ENCODE measurements around the gene RNF187. TPM values are rescaled to one million over a fixed set of nuclear protein-coding genes. Genes with fewer than 3 reads are reported as not detected.

RNF187 gene
- total and polyA plus RNA-seq, 8 donors, result 8.9 to 44.6 (median 27.8) TPM

- TF ChIP-seq POLR2AphosphoS5 (IDR thresholded peaks at IDR 0.05) (no peak), CTCF (IDR thresholded peaks at IDR 0.05) (no peak), POLR2A (IDR thresholded peaks at IDR 0.05) (no peak), EP300 (IDR thresholded peaks at IDR 0.05) (no peak)
- 62 to 68% (median 64%) methylated on average over 6 of the region's 6 CpGs for WGBS, 5 donors
- Histone ChIP-seq H3K27me3 (peaks cover 0 to 61% (median 22%) of the 10 kb centered on the region in 3 donors), H3K9me3 (no peaks in the 10 kb centered on the region), H3K27ac (peak overlapping the region in 3 of 5 donors; percentile 84 to 89 (median 86)), H3K36me3 (no peaks in the 10 kb centered on the region), H3K4me3 (peak overlapping the region; percentile 42 to 52 (median 48)), H3K4me1 (peaks cover 0 to 36% (median 31%) of the 10 kb centered on the region in 4 donors)
- intact Hi-C loops (cut with DNase I; ENCODE audit: low total_unique reads), result no loop called here
- DNase-seq, result no peak
Observed at GRCh38 chr1:228456252-228457016, 30.7 kb upstream of the RNF187 start.

GRCh38 chr1:228457017-228457395, 30.2 kb upstream of the RNF187 start:
- TF ChIP-seq POLR2A (IDR thresholded peaks at IDR 0.05) (no peak), CTCF (IDR thresholded peaks at IDR 0.05) (no peak), EP300 (IDR thresholded peaks at IDR 0.05) (no peak), POLR2AphosphoS5 (IDR thresholded peaks at IDR 0.05) (no peak)
- Histone ChIP-seq H3K4me3 (peak overlapping the region; percentile 42 to 52 (median 48)), H3K36me3 (no peaks in the 10 kb centered on the region), H3K9me3 (no peaks in the 10 kb centered on the region), H3K27ac (peak overlapping the region; percentile 68 to 89 (median 84)), H3K27me3 (peaks cover 0 to 67% (median 24%) of the 10 kb centered on the region in 3 donors), H3K4me1 (peaks cover 0 to 36% (median 31%) of the 10 kb centered on the region in 4 donors)
- intact Hi-C loops (cut with DNase I; ENCODE audit: low total_unique reads), result no loop called here
- no peak for DNase-seq
- WGBS, 5 donors, result 13 to 21% (median 17%) methylated on average over 13 of the region's 13 CpGs

- TF ChIP-seq POLR2AphosphoS5 (IDR thresholded peaks at IDR 0.05) (peak in 2 of 3 donors; percentile 70 to 90), CTCF (IDR thresholded peaks at IDR 0.05) (peak in 3 of 7 experiments; percentile 13 to 18 (median 16)), EP300 (IDR thresholded peaks at IDR 0.05) (no peak)
- WGBS, 5 donors, result 1 to 4% (median 2%) methylated on average over 30 to 74 of the region's 74 CpGs
- Histone ChIP-seq H3K27me3 (peaks cover 0 to 73% (median 28%) of the 10 kb centered on the region in 3 donors), H3K4me1 (peaks cover 0 to 36% (median 31%) of the 10 kb centered on the region in 4 donors), H3K4me3 (peak overlapping the region; percentile 42 to 52 (median 48)), H3K9me3 (no peaks in the 10 kb centered on the region), H3K36me3 (no peaks in the 10 kb centered on the region), H3K27ac (peak overlapping the region; percentile 70 to 89 (median 84))
- DNase-seq, result peak; percentile 81 to 99
- intact Hi-C loops (cut with DNase I; ENCODE audit: low total_unique reads), result no loop called here
Observed at GRCh38 chr1:228457396-228458176, 29.6 kb upstream of the RNF187 start.

Measured in stomach (tissue), 9 donors.